K562 (cell line): ENCODE data around the gene SENP1. TPM values are rescaled to one million over a fixed set of nuclear protein-coding genes. Genes with fewer than 3 reads are reported as not detected.
A peak's percentile ranks its signal among the peaks of the same experiment; 100 is the strongest.

Experiments
- ATAC-seq: fragments of 200-7000 bp; cut with Tn5 transposase; 3 replicates; pipeline ENCODE4 v1.9.1; 2020; ENCODE audit warnings: moderate library complexity
- BruUV-seq: library from RNA; stranded (reverse); fragments of 400-500 nt; replicated peaks from 2 replicates; lab custom pipeline; 2021; lab: Mats Ljungman, UMichigan
- CTCF ChIA-PET: fragments of 300-600 bp; formaldehyde crosslinking; extraction: SDS; loops from one replicate; lab custom pipeline; 2021; ENCODE audit warnings: low intra/inter-chr PET ratio; lab: Yijun Ruan, JAX
- POLR2A ChIA-PET: fragments of 300-600, 350-650 bp; sonication (Branson Sonifier 250); formaldehyde crosslinking; extraction: SDS; loops from one replicate; lab custom pipeline; 2021; ENCODE audit warnings: antibody characterized with exemption, inconsistent platforms; lab: Yijun Ruan, JAX
- DNase-seq, 4 experiments: peaks; one replicate each; pipeline versions ENCODE4 v3.0.0 to v3.0.0-alpha.2; 2011 to 2018; ENCODE audit warnings: low spot score in 3 of 4, mixed read lengths in 3 of 4; ENCODE audit errors: extremely low read depth in 1 of 4
- FAIRE-seq: peaks from 2 replicates; lab custom pipeline; 2011; peaks lifted over from hg19 to GRCh38; lab: Jason Lieb, UNC
- H2AFZ ChIP-seq: 2 replicates; pipeline ENCODE4 v1.6.0; 2011; ENCODE audit warnings: low read depth, low read length, control low read depth, inconsistent platforms
- H3K27ac ChIP-seq: fragments of 200-600 bp; 3 replicates; pipeline ENCODE4 v1.8.0; 2011; ENCODE audit warnings: low read depth, mild to moderate bottlenecking, control low read depth, inconsistent platforms, low read length, moderate library complexity, mixed read lengths; ENCODE audit errors: extremely low read depth
- H3K27me3 ChIP-seq, 2 experiments: fragments of 300-600 bp in 1 of 2; 2 replicates in 1 of 2; 3 replicates in 1 of 2; pipeline versions ENCODE4 v1.6.0 to v1.8.0; 2011; ENCODE audit warnings: inconsistent platforms in 2 of 2, low read length in 2 of 2, mild to moderate bottlenecking in 1 of 2, mixed read lengths in 1 of 2, moderate library complexity in 1 of 2; ENCODE audit not compliant: control insufficient read depth in 2 of 2, insufficient read depth in 2 of 2
- H3K36me3 ChIP-seq: fragments of 300-600 bp; 3 replicates; pipeline ENCODE4 v1.8.0; 2011; ENCODE audit warnings: mild to moderate bottlenecking, low read length, inconsistent platforms; ENCODE audit not compliant: control insufficient read depth, insufficient read depth
- H3K4me1 ChIP-seq, 2 experiments: fragments of 200-600 bp in 1 of 2; replicated peaks in 1 of 2; 2 replicates in 1 of 2; 3 replicates in 1 of 2; pipeline versions ENCODE4 v1.5.1 to v1.8.0; 2011; ENCODE audit warnings: inconsistent platforms in 2 of 2, low read length in 2 of 2, mild to moderate bottlenecking in 1 of 2, mixed read lengths in 1 of 2, moderate library complexity in 1 of 2; ENCODE audit not compliant: control insufficient read depth in 2 of 2, insufficient read depth in 2 of 2
- H3K4me2 ChIP-seq: 2 replicates; pipeline ENCODE4 v1.6.1; 2011; ENCODE audit warnings: low read length, control low read depth, inconsistent platforms, mixed read lengths; ENCODE audit not compliant: insufficient read depth
- H3K4me3 ChIP-seq: fragments of 200-600 bp; sonication (generic), shearing (Covaris generic); 2 replicates; pipeline ENCODE4 v1.5.1; 2016; ENCODE audit warnings: control low read depth, inconsistent platforms
- H3K79me2 ChIP-seq: fragments of 200-600 bp; 3 replicates; pipeline ENCODE4 v1.8.0; 2011; ENCODE audit warnings: low read length, inconsistent platforms; ENCODE audit not compliant: control insufficient read depth, insufficient read depth
- H3K9ac ChIP-seq, 2 experiments: 2 replicates each; pipeline versions ENCODE4 v1.6.0 to v1.6.1; 2011; ENCODE audit warnings: low read depth in 2 of 2, low read length in 2 of 2, control low read depth in 1 of 2, inconsistent platforms in 1 of 2, mild to moderate bottlenecking in 1 of 2, mixed read lengths in 1 of 2; ENCODE audit not compliant: insufficient read depth in 1 of 2
- H3K9me1 ChIP-seq: one replicate; pipeline ENCODE4 v1.6.0; 2011; ENCODE audit warnings: inconsistent platforms, mild to moderate bottlenecking, low read length, moderate library complexity; ENCODE audit not compliant: control insufficient read depth, insufficient read depth
- H3K9me3 ChIP-seq: replicated peaks from 2 replicates; pipeline ENCODE4 v1.5.1; 2011; ENCODE audit warnings: low read depth, low read length, inconsistent platforms; ENCODE audit not compliant: control insufficient read depth, insufficient read depth
- H4K20me1 ChIP-seq: replicated peaks from 2 replicates; pipeline ENCODE4 v1.6.1; 2011; ENCODE audit warnings: low read length, inconsistent platforms, mixed read lengths; ENCODE audit not compliant: control insufficient read depth, insufficient read depth
- CBFB ChIP-seq: sonication (generic); formaldehyde crosslinking; IDR thresholded peaks from 2 replicates; pipeline ENCODE4 v1.4.0; 2020; ENCODE audit warnings: mild to moderate bottlenecking, missing genetic modification reagents
- MAX ChIP-seq: sonication (generic); formaldehyde crosslinking; IDR thresholded peaks from 2 replicates; pipeline ENCODE4 v1.9.0; 2022; ENCODE audit warnings: mild to moderate bottlenecking, missing genetic modification reagents
- NRF1 ChIP-seq, 2 experiments: fragments of 450-650 bp; IDR thresholded peaks in 1 of 2; conservative IDR thresholded peaks in 1 of 2; 2 replicates each; pipeline ENCODE4 v1.6.1; 2014; ENCODE audit warnings: mild to moderate bottlenecking in 2 of 2
- PHF21A ChIP-seq: fragments of 450-650 bp; IDR thresholded peaks from 2 replicates; pipeline ENCODE4 v1.6.1; 2017; ENCODE audit warnings: low read depth, borderline replicate concordance
- PRPF4 ChIP-seq: fragments of 200-400 bp; formaldehyde crosslinking; IDR thresholded peaks from one replicate; pipeline ENCODE4 v1.6.1; 2017; ENCODE audit warnings: low read length, low read depth, mild to moderate bottlenecking; ENCODE audit not compliant: insufficient read depth, poor library complexity, severe bottlenecking
- SETDB1 ChIP-seq: IDR thresholded peaks from one replicate; pipeline ENCODE4 v1.6.1; 2012; ENCODE audit warnings: low read length, control low read depth, inconsistent platforms
- TAF1 ChIP-seq: IDR thresholded peaks from 2 replicates; pipeline ENCODE4 v1.6.1; 2011; ENCODE audit warnings: mild to moderate bottlenecking, low read length, moderate library complexity; ENCODE audit not compliant: insufficient read depth, control insufficient read depth, severe bottlenecking; ENCODE audit errors: extremely low read depth
- TCFL5 ChIP-seq: fragments of 250-450 bp; sonication (Bioruptor Pico); conservative IDR thresholded peaks from 2 replicates; pipeline ENCODE4 v1.6.1; 2021; ENCODE audit warnings: mild to moderate bottlenecking, moderate library complexity, matching md5 sums
- ZBTB1 ChIP-seq: sonication (generic); formaldehyde crosslinking; IDR thresholded peaks from 2 replicates; pipeline ENCODE4 v1.8.1; 2023; ENCODE audit warnings: missing genetic modification reagents, low read depth, mild to moderate bottlenecking, borderline replicate concordance
- ZNF583 ChIP-seq: fragments of 250-450 bp; sonication (Bioruptor Pico); IDR thresholded peaks from 2 replicates; pipeline ENCODE4 v1.4.0; 2020
- WGBS: fragments of 100-300 bp; shearing (Covaris generic); methylation state at CpG from one replicate; pipeline ENCODE4 v1.1.6; 2016; ENCODE audit warnings: low coverage, mixed read lengths; ENCODE audit not compliant: insufficient coverage; ENCODE audit errors: missing lambda C conversion rate; 5-methylcytosine and 5-hydroxymethylcytosine counted together
- in situ Hi-C: fragments of 300-500 bp; cut with MboI; formaldehyde crosslinking; loops from 4 replicates; pipeline ENCODE4 v1.15.0; 2018; ENCODE audit warnings: inconsistent platforms, mixed read lengths
- intact Hi-C: fragments of 100-400 bp; cut with micrococcal nuclease; formaldehyde crosslinking; loops from 2 replicates; pipeline ENCODE4 v1.14.2; 2022
- polyA plus RNA-seq, 8 experiments: library from polyadenylated mRNA; depleted of rRNA in 4 of 8; stranded (reverse) in 5 of 8; unstranded in 3 of 8; fragments of >200 nt; fragmentation: Nextera tagmentation in 2 of 8; fragmentation: Illumina TruSeq in 1 of 8; extraction: Ambion mirVana in 2 of 8; extraction: Trizol in 1 of 8; gene quantifications; 2 replicates each; pipeline versions ENCODE4 v1.2.1 to v1.2.3, GENCODE V29; 2011 to 2014; ENCODE audit warnings: inconsistent platforms in 1 of 8, missing spikeins in 1 of 8
- total RNA-seq, 7 experiments: library from RNA; depleted of rRNA in 6 of 7; stranded (reverse); fragments of >200 nt in 6 of 7; fragmentation: Illumina TruSeq in 2 of 7; extraction: Trizol in 2 of 7; gene quantifications; 2 replicates each; pipeline versions ENCODE4 v1.2.1 to v1.2.3, GENCODE V29; 2011 to 2021; ENCODE audit warnings: low replicate concordance in 1 of 7
- TF ChIP-seq, protein P1 (sequence below): fragments of 450-650 bp; formaldehyde crosslinking; IDR thresholded peaks from 2 replicates; pipeline ENCODE4 v1.4.0; 2020; ENCODE audit warnings: mild to moderate bottlenecking, moderate library complexity

The SENP1 gene
- total and polyA plus RNA-seq, 9 of the 15 experiments (the other 6 are each of a cell fraction or from before 2014, with no cell fraction given) = 15.5 to 59.0 (median 36.3) TPM

DNA sequence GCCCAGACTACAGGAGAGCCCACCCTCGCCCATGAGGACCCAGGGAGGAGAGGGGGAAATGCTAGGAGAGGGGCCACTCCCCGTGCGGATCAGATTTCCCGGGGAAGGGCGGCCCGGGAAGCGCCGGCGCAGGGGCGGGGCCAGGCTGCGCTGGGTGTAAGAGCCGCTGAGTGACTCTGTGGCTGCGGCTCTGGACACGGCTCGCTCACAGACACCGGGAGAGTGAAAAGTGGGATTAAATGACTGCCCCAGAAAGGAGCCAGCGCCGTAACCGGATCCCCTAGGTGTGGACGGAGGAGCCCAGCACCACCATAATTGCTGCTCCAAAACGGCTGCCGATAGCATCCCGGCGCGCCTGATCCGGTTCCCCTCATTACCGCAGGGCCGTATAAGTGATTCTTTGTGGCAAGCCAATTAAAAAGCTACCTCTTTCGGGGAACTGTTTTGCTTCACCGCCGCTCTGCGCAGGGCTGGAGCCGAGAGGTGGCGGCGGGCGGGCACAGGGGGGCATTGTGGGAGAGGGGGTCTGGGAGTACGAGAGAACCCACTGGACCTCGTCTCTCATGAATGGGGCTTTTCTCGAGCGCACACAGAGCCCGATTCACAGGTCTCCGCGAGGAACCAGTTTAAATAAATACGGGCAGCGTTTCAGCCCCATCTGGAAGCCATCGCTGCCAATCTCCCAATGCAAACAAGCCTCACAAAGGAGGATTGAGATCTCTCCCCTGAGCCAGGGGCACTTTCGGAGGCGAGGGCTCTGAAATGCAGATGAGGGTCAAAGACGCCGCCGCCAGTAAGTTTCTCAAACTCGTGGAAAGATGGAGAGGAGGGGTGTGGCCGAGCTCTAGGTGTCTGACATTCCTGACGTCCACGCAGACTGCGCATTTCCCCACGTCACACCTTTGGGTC, 104.1 kb downstream of the SENP1 start:
- 11% methylated on average over 52 of the region's 57 CpGs for WGBS
- in situ Hi-C loops = no loop called here

DNA sequence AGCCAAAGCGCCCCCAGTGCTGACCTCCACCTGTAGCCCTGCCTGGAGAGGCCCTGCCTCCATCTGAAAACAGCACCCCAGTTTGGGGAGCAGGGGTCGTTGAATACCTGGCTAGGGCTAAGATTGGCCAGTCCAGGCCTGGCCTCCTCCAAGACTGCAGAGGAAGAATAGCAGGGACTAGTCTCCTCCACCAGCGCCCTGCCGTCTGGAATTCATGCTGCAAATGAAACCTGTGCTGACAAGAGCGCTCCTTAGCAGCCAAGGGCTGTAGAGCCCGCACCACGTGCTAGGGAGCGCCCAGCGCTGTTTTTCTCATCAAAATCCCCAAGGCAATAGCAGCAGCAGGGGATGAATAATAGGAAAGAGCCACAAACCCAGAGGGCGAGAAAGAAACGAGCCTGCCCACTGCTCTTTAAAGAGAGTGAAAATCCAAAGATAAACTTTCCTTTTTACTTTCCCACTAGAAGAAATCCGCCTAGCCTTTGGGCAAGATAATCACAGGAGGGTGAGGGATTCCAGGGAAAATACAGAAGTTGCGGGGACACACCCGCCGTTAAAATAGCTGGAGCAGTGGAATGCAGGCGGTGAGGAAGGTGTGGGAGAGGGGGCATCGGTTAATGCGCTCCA, 104.9 kb downstream of the SENP1 start:
- H3K4me1 ChIP-seq = peaks cover 0 to 28% of the 10 kb centered on the region in 2 experiments; a peak in 2 of 5 replicates
- no peaks in the 10 kb centered on the region for H3K36me3 ChIP-seq
- ATAC-seq (peak; percentile 40; the same call in 2 of the 3 replicates), DNase-seq (peak in 1 of 4 experiments; percentile 16), FAIRE-seq (no peak)
- H3K9ac ChIP-seq = no peak overlapping the region
- H3K4me2 ChIP-seq = 0 out of 2 replicates have a peak overlapping the region, but pooled peaks have one; percentile 6
- no peaks in the 10 kb centered on the region for H3K79me2 ChIP-seq
- H3K9me1 ChIP-seq = no peaks in the 10 kb centered on the region
- POLR2A ChIA-PET = no interaction called here
- in situ Hi-C loops = no loop called here
- 12% methylated on average over 18 of the region's 18 CpGs for WGBS
- H3K27me3 ChIP-seq = peaks cover 49 to 81% of the 10 kb centered on the region in 2 experiments
- H3K9me3 ChIP-seq = no peaks in the 10 kb centered on the region
- BruUV-seq = no TSS peak
- H4K20me1 ChIP-seq = 0 out of 2 replicates have a peak, but pooled peaks cover 3% of the 10 kb centered on the region
- CTCF ChIA-PET = no interaction called here
- intact Hi-C loops = no loop called here
- no peak overlapping the region for H3K27ac ChIP-seq
- no peak overlapping the region for H2AFZ ChIP-seq
- H3K4me3 ChIP-seq = no peak overlapping the region
- TF ChIP-seq PHF21A (no peak), MAX (no peak), SETDB1 (no peak), TCFL5 (CRISPR knock-in tag) (no peak), ZNF583 (CRISPR knock-in tag) (no peak), PRPF4 (no peak), CBFB (CRISPR knock-in tag) (no peak), ZBTB1 (no peak), NRF1 (conservative IDR thresholded peaks at IDR 0.05 in 1 of 2, IDR thresholded peaks at IDR 0.05 in 1 of 2) (no peak)
- TF ChIP-seq, protein P1, sequence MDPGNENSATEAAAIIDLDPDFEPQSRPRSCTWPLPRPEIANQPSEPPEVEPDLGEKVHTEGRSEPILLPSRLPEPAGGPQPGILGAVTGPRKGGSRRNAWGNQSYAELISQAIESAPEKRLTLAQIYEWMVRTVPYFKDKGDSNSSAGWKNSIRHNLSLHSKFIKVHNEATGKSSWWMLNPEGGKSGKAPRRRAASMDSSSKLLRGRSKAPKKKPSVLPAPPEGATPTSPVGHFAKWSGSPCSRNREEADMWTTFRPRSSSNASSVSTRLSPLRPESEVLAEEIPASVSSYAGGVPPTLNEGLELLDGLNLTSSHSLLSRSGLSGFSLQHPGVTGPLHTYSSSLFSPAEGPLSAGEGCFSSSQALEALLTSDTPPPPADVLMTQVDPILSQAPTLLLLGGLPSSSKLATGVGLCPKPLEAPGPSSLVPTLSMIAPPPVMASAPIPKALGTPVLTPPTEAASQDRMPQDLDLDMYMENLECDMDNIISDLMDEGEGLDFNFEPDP (CRISPR knock-in tag) = no peak

More for the DNA sequence above, 104.1 kb downstream of the SENP1 start:
- POLR2A ChIA-PET = no interaction called here
- no peaks in the 10 kb centered on the region for H3K9me1 ChIP-seq
- H3K36me3 ChIP-seq = no peaks in the 10 kb centered on the region
- TF ChIP-seq NRF1 (conservative IDR thresholded peaks at IDR 0.05 in 1 of 2, IDR thresholded peaks at IDR 0.05 in 1 of 2) (peak; percentile 61 to 69), TAF1 (no peak)
- TF ChIP-seq, all 486 proteins: peak for 1
- BruUV-seq = no TSS peak
- no peaks in the 10 kb centered on the region for H3K9me3 ChIP-seq
- 0 out of 2 replicates have a peak overlapping the region, but pooled peaks have one; percentile 6 for H3K4me2 ChIP-seq
- H3K9ac ChIP-seq = no peak overlapping the region
- H4K20me1 ChIP-seq = 0 out of 2 replicates have a peak, but pooled peaks cover 3% of the 10 kb centered on the region
- H3K4me3 ChIP-seq = no peak overlapping the region
- ATAC-seq (peak; percentile 57), FAIRE-seq (no peak), DNase-seq (peak in 3 of 4 experiments; percentile 14 to 59 (median 55))
- CTCF ChIA-PET = no interaction called here
- H3K27ac ChIP-seq = no peak overlapping the region
- intact Hi-C loops = no loop called here
- no peaks in the 10 kb centered on the region for H3K79me2 ChIP-seq
- no peak overlapping the region for H2AFZ ChIP-seq
- H3K27me3 ChIP-seq = peaks cover 54 to 78% of the 10 kb centered on the region in 2 experiments
- peaks cover 0 to 28% of the 10 kb centered on the region in 2 experiments; a peak in 2 of 5 replicates for H3K4me1 ChIP-seq
